Right ventricle myocardium inferior (tissue), 1 donor: Measurements from ENCODE around the gene GALNT7. TPM values are rescaled to one million over a fixed set of nuclear protein-coding genes. Genes with fewer than 3 reads are reported as not detected.

Experiments
- ATAC-seq: fragments of 200-7000 bp; cut with Tn5 transposase; one replicate; pipeline ENCODE4 v1.9.1; 2020; ENCODE audit warnings: mild to moderate bottlenecking, moderate library complexity
- DNase-seq: peaks from one replicate; pipeline ENCODE4 v3.0.0; 2021; ENCODE audit errors: missing footprints
- intact Hi-C: fragments of 100-400 bp; cut with DNase I; formaldehyde crosslinking; loops from one replicate; pipeline ENCODE4 v1.11.0; 2022
- total RNA-seq: library from RNA; stranded (reverse); fragmentation: NEBNext Ultra II Directional; extraction: Animal tissue kit (Norgen Biotek cat#: 25700); gene quantifications from one replicate; pipeline ENCODE4 v1.2.1, GENCODE V29; 2021
- donor health status: DM: no; HTN: yes; CAD: no; lungs with severe emphysema.

Gene GALNT7
- total RNA-seq, 1 donor from 2014 or later: 5.1 TPM

DNA sequence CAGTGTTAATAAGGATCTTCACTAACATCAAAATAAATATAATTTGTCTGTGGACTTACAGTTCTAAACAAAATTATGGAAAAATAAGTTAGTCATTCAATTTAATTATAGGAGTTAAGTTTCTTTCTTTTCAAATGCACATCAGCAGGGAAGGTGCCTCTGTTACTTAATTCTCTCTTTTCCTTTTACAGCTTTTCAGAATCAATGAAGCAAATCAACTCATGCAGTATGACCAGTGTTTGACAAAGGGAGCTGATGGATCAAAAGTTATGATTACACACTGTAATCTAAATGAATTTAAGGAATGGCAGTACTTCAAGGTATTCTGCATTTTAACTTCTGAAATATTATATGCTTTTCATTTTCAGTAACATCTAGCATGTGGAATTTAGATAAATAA is 149.6 kb downstream of the GALNT7 start:
- ATAC-seq (no peak), DNase-seq (no peak)
- intact Hi-C loops: loop anchor here (5.0 kb wide), 1 partner anchor 174 kb away; no protein-coding TSS in a partner anchor

DNA sequence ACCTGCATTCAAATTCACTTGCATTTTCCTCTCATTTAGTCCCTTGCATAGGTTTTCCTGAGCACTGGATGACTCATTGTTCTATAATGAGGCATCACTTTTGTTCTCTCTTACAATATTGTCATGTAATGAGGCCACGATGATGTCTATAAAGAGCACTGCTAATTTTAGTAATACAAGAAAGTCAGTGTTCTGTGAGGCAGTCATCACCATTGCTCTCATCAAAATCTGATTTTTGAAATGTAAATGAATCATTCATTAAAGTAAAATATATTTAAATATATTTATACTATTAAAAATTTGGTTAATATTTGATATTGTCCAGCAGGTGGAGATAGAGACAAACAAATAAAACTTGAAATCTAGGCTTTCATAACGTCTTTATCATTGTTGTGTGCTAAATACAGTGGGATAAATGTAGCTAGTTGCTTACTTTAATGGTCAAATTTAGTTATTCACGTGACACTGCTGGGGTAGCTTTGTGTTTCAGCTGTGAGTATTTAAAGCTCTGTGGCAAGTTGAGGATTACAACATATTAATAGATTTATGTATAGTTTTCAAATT is 150.1 kb downstream of the GALNT7 start:
- no peak for DNase-seq
- no peak for ATAC-seq
- intact Hi-C loops: loop anchor here (1.0 to 5.0 kb wide), 2 partner anchors 99 to 174 kb away; no protein-coding TSS in a partner anchor

DNA sequence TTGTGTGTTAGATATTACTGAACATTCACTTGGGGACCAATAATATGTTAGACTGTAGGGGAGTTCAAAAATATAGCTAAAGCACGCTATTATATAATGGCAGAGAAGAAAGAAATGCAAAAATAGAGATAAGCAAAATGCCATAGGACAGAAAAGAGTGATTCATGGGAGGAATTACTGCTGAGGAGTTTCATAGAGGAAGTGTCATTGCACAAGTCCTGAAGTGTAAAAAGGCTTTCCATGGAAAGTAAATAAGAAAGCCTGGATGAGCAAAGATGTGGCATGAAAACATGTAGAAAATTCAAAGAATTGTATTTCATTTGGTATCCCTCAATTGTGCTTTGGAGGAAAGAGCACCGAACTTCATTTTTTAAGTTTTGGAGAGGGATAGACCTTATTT is 151.1 kb downstream of the GALNT7 start:
- ATAC-seq (no peak), DNase-seq (no peak)
- intact Hi-C loops: loop anchor here (1.0 to 5.0 kb wide), 2 partner anchors 98 to 173 kb away; no protein-coding TSS in a partner anchor

DNA sequence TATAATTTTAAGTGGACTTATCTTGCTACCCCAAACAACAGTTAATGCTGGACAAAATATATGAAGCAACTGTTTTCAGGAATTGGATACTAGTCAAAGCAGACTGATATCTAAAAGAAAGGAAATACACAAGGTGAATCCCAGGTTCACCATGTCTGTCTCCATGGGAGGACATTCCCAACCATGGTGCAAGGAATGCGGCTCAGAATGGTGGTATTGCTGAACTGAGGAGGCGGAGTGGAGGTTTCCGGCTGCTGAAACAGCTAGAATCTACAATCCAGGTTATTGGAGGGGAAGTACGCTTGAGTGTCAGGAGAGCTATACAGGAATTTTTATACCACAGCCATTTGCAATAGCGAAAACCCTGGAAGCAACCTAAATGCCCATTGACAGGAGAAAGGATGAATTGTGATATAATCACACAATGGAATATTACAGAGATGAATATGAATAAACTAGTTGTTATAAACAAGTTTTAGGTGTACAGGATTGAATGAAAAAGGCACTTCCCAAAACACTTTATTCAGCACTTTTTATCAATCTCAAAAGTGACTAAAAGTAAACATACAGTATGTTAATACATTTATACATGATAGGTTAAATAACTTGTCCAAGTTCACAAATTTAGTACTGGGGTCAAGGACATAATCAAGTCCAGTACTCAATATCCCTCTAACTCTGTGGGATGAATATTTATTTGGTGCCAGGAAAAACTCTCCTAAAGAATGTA is 156.6 kb downstream of the GALNT7 start:
- DNase-seq (no peak), ATAC-seq (no peak)
- intact Hi-C loops: no loop called here

DNA sequence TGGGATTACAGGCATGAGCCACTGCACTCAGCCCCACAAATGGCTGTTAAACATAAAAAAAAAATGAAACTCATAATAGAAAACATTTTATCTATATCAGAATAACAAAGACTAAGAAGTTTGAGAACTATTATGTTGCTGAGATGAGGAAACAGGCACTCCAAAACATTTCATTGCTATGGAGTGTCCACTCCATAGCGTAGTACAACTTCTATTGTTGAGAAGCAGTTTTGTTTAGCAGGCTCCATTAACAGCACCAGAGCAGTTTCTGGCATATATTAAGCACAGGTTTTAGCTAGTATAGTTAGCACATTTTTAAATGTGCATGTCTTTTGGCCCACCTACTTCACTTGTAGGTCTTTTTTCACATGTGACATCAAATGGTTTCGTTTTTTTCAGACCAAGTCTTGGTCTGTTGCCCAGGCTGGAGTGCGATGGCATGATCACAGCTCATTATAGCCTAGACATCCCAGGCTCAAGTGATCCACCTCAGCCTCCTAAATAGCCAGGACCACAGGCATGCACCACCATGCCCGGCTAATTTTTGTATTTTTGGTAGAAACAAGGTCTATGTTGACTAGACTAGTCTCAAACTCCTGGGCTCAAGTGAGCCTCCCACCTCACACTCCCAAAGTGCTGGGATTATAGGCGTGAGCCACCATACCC is 159.8 kb downstream of the GALNT7 start:
- DNase-seq: no peak
- no peak for ATAC-seq
- intact Hi-C loops: no loop called here

DNA sequence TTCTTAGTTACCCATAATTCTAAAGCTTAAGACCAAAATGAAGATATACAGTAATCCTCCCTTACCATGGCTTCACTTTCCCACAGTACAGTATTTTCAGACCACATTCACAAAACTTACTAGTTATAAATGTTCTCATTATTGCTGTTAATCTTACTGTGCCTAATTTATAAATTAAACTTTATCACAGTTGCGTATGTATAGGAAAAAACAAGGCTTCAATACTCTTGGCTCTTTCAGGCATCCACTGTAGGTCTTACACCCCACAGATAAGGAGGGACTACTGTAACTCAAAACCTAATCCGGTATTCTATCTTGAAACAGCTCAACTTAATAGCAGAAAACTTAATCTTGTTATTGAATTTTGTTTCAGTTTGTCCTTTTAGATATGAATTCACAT is 162.0 kb downstream of the GALNT7 start:
- ATAC-seq (no peak), DNase-seq (no peak)
- intact Hi-C loops: loop anchor here (5.0 kb wide), 1 partner anchor 82 kb away; no protein-coding TSS in a partner anchor

DNA sequence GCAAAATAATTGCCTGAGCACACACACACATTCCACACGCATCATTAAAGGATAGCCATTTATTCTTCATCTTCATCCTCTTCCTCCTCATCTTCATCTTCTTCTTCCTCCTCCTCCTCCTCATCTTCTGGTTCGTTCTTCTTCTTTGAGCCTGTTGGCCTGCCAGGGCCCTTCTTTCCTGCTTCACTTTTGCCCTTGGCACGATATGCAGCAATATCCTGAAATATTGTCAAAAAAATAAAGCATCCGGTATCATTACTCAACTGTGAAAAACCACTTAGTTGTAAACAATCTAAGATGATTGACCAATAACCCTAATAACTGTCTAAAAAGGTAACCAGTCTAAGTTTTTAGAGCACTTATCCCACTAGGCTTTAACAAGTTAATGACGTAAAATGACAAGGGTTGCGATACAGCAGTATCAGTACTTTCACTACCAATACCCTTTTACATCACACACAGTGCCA is 163.4 kb downstream of the GALNT7 start:
- DNase-seq: no peak
- no peak for ATAC-seq
- intact Hi-C loops: loop anchor here (5.0 kb wide), 1 partner anchor 80 kb away; no protein-coding TSS in a partner anchor

DNA sequence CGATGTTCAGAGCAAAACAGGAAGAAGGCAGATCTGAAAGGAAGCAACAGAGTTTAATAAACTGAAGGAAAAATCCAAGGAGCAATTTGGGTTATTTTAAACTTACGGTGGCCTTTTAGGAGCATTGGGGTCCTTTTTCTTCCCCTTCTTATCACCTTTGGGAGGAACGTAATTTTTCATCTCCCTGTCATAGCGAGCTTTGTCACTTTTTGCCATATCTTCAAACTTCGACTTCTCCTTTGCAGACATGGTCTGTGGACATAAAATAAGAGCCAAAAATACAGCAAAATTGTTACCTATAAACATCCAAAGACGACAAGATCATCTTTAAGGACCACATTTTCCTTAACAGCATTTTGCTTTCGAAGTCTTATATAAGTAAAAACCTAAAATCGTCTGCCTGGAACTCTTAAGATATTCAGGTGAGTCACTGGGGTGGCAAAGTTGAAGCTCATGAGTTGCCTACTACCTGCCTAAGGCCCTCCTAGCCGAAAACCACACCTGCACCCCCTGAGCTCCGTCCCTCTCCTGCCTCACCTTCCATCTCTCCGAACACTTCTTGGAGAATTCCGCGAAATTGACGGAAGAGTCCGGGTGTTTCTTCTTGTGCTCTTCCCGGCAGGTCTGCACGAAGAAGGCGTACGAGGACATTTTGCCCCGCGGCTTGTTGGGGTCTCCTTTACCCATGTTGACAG is 164.5 kb downstream of the GALNT7 start:
- ATAC-seq (no peak), DNase-seq (no peak)
- intact Hi-C loops: loop anchor here (5.0 kb wide), 1 partner anchor 79 kb away; no protein-coding TSS in a partner anchor

DNA sequence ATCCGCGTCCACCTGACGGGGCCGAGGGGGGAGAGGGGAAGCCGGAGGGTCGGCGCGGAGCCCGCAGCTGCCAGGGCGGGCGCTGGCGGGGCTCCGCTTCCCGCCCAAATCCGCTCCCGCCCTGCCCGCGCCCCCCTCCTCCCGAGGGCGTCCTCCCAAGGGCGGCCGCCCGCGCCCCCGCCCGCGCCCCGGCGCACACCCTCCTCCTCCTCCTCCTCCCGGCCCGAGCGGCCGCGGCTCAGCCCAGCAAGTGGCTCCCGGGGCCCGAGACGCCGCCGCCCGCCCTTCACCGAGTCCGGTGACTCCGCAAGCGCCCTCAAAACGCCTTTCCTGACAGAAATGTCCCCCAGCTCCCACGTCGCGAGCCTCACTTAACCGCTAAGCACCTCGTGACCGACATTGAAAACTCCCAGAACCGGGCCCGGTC is 165.1 kb downstream of the GALNT7 start:
- DNase-seq (peak; percentile 80), ATAC-seq (peak; percentile 64)
- intact Hi-C loops: loop anchor here (1.0 to 5.0 kb wide), 2 partner anchors 37 to 79 kb away; partner anchors contain the start of gene SAP30

DNA sequence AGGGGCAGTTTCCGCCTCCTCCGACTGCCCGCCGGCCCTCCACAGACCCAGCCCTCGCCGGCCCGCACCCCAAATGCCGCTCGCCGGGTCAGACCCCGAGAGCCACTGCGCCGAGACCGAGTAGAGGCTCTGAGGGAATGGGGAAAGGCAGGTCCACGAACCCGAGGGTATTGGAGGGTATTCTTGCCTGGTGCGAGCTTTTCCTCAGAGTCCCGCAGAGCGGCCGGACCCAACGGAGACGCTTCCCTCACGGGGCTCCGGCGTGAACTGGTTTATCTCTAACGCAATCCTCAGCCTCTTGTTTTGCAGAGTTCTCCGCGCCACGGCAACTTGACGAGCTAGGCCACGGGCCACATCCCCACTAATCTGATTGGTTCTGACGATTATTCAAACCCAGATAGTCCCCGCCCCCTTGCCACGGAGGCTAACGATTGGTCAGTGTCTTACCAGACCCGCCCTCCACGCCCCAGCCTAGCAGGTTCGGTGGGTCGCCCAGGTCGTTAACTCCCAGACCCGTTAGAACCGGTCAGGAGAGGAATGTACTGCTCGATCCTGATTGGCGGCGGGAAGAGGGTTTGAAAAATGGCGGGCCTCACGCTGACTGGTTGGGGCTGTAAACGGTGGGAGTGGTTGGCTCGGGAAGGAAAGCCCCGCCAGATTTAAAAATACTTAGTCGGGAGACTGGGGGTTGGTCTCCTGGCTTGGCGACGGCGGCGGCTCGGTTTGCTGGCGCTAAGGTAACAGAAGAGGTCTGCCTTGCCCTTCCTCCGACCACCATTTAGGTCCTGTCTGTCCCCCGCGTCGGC is 165.7 kb downstream of the GALNT7 start, which contains the start of gene HMGB2:
HMGB2 (minus strand) TSS at position 274 of the 806 bp plus-strand sequence. CDS start 709 bp downstream, outside the sequence.
- intact Hi-C loops: loop anchor here (1.0 to 5.0 kb wide), 2 partner anchors 36 to 78 kb away; partner anchors contain the start of gene SAP30
- ATAC-seq (peak; percentile 99), DNase-seq (peak; percentile 100)

DNA sequence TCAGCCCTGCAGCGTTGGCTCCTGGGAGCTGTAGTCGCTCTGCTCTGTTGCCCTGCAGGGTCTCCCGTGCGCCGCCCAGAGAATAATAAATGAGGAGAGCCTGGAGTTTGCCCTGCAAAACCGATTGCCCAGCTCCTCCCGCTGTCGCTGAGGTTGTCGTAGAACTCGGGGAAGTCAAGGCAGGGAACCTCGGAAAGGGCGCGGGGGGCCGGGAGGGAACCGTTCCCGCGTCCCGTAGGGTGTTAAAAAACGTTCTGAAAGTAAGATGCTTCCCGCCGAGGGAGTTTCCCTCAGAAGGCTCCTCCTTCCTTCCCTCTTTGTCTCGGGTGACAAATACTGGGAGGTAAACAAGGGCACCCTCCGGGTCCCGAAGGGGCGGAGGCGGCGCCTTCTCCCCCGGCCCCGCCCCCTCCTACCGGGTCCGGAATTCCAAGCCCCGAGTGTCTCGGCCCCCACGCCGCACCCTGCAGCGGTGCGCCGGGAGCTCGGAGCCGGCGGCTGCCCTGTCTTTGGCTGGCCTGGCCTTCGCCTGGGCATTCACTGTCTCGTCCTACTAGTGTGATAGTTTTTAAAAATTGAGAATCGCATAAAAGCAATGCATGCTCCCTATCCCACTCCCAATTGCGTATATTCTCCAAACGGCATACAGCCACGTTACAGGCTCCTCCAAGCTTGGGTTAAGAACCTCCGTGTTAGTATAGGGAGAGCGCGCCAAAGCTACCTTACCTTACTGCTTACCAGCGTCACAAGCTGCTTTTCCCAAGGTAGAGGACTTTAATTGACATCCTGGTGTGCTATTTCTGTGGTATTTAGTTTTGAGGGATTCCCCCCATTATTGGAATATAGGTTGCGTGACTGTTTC is 166.5 kb downstream of the GALNT7 start:
- ATAC-seq (peak; percentile 57), DNase-seq (peak; percentile 76)
- intact Hi-C loops: loop anchor here (1.0 to 5.0 kb wide), 2 partner anchors 35 to 77 kb away; partner anchors contain the start of gene SAP30

DNA sequence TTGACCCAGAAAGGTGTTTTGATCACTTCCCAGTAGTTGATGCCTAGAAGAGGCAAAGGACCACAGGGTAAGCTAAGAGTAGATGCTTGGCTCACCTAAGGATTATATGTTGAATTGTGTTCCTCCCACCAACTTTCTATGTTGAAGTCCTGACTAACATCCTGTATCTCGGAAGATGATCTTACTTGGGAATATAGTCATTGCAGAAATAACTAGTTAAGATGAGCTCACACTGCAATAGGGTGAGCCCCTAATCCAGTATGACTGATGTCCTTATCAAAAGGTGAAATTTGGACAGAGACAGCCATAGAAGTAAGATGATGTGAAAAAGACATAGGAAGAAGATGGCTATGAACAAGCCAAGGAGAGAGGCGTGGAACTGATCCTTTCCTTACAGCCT is 168.9 kb downstream of the GALNT7 start:
- intact Hi-C loops: no loop called here
- DNase-seq (no peak), ATAC-seq (no peak)

DNA sequence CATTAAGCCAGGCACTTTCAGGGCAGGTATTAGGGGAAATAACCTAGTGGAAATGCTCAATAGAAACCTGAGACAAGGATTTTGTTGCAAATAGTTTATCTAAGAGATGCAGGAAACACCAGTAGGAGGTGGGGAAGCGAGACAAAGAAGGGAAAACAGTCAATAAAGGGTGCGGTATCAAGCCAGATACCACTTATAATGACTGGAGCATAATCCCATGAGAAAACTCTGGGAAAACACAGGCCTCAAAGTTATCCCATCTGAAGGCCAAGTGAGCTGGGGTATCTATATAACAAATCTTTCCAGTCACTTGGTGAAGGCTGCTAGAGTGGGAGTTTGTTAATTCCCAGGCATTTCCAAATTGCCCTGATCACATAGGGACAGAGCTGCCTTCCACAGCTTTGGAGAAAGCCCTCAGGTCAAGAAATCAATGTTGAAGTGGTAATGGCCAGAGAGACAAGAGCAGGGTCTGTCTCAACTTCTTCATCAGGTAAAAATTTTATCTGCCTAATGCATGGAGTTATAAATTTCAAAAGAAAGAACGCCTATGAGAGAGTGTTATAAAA is 175.3 kb downstream of the GALNT7 start:
- intact Hi-C loops: no loop called here
- ATAC-seq: no peak
- no peak for DNase-seq

DNA sequence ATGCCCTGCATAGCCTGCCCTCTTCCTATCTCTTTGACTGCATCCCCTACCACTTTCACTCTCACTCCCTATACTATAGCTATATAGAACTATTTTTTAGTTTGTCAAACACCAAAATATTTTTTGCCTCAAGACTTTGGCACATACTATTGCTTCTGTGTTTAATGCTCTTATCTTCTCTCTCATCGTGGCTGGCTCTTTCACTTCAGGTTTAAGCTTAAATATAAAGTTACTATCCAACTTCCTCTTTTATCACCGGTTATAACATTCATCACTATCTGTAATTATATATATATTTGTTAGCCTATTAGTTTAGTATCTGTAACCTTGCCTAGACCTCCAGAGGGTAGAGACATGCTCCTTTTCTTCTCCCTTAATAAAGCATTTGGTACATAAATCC is 177.0 kb downstream of the GALNT7 start:
- ATAC-seq (no peak), DNase-seq (no peak)
- intact Hi-C loops: no loop called here

DNA sequence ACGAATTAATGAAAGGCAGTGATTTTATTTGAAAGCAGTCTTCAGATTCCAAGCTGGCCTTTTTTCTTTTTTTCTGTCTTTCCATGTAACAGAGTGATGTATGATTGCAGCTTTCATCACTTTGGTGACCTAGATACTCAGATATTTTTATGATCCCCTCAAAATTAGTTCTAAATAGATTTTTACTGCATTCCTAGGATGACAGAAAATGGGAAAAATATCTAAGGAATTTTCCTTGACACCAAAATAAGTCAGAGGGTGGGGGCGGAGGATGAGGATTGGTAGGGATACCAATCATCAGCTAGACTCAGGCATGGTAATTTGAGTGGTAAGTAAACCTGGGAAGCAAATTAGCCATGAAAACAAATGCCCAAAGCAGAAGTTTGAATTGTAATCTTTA is 177.5 kb downstream of the GALNT7 start:
- no peak for ATAC-seq
- no peak for DNase-seq
- intact Hi-C loops: no loop called here

DNA sequence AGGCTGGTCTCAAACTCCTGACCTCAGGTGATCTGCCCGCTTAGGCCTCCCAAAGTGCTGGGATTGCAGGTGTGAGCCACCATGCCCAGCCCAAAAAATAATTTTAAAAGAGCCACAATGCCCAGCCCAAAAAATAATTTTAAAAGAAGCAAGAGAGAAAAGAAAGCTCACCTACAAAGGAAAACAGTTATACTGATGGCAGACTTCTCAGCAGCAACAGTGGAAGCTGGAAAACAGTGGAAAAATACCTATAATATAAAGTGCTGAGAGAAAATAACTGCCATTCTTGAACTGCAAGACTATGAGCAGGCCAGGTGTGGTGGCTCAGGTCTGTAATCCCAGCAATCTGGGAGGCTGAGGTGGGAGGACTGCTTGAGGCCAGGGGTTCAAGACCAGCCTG is 178.9 kb downstream of the GALNT7 start:
- DNase-seq (no peak), ATAC-seq (no peak)
- intact Hi-C loops: no loop called here

DNA sequence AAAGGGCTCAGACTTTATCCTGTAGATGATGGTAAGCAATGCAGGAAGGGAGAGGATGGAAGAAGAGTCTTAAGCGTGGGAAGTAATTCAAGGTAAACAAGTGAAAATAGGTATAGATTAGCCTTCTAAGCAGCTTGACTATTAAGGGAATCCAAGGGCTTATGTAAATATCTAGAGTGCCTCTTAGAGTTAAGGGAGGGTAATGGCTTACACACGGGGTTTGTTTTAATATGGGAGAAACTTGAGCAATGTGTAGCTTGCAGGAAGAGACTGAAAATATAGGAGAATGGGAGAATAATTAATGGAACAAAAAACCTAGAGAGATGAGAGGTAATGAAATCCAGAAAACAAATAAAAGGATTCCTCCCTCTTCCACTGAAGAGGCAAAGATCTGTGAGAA is 189.3 kb downstream of the GALNT7 start:
- intact Hi-C loops: no loop called here
- no peak for DNase-seq
- no peak for ATAC-seq
